HG02763 (cell line): ENCODE results near the gene NELL1.
"Not testable (repeated sequence)": the region's sequence is repeated elsewhere in the genome, so short reads cannot be mapped to it uniquely, and the experiment has no call there.

Source experiments
- ATAC-seq: cut with Tn5 transposase; IDR thresholded peaks from one replicate; pipeline ENCODE4 v1.9.1; 2021; ENCODE audit warnings: mild to moderate bottlenecking, moderate library complexity; ENCODE audit not compliant: unreplicated experiment

The NELL1 gene

GRCh38 chr11:21174781-21175180 is 505.4 kb downstream of the NELL1 start:
- ATAC-seq: no peak

- no peak for ATAC-seq
These were observed 508.0 kb downstream of the NELL1 start for GRCh38 chr11:21177379-21177778.

GRCh38 chr11:21179770-21180169 is 510.4 kb downstream of the NELL1 start:
- ATAC-seq: no peak

- ATAC-seq: no peak
These were observed 510.8 kb downstream of the NELL1 start for GRCh38 chr11:21180182-21180581.

DNA sequence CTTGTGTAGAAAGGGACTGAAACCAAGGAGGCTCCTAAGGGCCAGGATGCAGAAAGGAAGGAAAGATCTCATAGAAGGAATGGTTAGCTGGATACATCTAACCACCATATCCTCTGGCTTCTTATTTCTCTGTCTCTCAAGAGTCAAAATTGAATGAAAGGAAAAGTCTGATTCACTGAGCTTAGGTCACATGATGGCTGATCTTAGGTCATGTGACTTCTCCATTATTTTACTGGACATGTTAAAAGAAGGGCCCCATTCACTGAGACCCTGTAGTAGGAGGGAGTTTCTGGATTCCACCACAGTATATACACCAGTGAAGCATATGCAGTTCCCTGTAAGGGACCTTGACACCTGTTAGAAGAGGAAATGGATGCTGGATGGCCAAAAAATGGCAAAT is 516.6 kb downstream of the NELL1 start:
- no peak for ATAC-seq

DNA sequence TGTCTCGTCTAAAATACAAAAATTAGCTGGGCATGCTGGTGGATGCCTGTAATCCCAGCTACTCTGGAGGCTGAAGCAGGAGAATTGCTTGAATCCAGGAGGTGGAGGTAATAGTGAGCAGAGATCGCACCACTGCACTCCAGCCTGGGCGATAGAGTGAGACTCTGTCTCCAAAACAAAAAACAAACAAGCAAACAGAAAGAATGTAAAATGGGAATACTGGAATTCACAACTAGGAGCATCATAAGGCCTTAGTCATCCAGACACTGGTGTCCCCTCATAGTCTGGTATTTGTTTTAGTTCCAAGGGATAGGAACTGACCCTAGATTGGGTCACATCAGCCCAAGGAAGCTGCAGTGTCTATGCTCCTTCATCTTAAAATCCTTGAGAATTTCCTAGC is 520.8 kb downstream of the NELL1 start:
- no peak for ATAC-seq

GRCh38 chr11:21195995-21196394 is 526.6 kb downstream of the NELL1 start:
- ATAC-seq: no peak

- ATAC-seq: no peak
These were observed 529.1 kb downstream of the NELL1 start for GRCh38 chr11:21198498-21198897.

DNA sequence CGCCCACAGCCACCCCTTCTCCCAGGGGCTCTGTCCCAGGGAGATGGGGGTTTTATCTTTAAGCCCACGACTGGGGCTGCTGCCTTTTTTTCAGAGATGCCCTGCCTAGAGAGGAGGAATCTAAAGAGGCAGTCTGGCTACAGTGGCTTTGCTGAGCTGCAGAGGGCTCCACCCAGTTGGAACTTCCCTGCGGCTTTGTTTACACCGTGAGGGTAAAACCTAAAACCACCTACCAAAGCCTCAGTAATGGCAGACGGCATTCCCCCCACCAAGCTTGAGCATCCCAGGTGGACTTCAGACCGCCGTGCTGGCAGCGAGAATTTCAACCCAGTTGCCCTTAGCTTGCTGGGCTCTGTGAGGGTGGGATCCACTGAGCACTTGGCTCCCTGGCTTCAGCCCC is 535.8 kb downstream of the NELL1 start:
- no peak for ATAC-seq

DNA sequence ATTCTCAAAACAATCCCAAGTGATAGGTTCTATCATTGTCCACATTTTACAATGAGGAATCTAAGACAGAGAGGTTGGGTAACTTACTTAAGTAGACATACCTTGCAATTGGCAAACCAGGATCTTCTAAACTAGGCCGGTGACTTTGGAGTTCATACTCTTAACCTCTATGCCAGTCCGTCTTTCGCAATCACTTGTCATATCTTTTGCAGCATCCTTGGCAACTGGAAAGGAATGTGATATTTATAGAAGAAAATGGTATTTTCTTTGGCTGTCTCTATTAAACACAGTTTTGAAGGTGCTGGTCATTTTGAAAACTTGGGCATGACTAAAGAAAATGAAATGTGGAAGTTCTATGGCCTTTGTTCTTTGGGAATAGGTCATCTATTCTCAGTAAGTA is 556.5 kb downstream of the NELL1 start:
- no peak for ATAC-seq

DNA sequence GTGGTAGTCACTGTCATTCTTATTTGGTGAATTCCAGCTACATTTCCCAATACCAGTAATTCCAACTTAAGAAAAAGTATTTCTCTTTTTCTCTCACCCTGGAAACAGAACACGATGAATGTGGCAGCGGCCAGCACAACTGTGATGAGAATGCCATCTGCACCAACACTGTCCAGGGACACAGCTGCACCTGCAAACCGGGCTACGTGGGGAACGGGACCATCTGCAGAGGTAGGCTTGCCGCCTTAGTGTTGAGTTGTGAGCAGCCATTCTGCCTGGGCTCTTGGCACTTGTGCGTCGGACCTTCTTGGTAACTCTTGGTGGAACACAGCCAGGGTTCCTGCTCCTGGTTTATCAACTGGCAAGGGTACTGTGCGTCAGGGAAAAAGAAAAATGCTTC is 559.8 kb downstream of the NELL1 start:
- ATAC-seq: no peak

DNA sequence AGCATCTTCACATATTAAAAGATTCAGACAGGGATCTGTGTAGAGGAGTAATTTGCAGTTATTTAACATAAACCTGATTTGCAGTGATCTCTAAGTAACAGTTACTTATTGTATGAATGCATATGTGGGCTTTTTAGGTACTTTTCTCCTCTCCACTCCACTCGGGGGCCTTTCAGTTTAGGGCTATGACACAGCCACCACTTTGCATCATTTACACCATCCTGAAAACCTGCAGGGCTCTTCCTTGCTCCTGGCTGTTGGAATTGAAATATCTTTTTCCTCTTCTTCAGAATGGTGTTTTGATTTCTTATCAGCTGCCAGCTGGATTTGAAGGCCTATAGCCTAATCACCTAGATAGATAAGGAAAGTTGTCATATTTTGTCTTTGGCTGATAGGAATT is 580.8 kb downstream of the NELL1 start:
- no peak for ATAC-seq

- ATAC-seq: no peak
These were observed 584.7 kb downstream of the NELL1 start for GRCh38 chr11:21254055-21254454.

DNA sequence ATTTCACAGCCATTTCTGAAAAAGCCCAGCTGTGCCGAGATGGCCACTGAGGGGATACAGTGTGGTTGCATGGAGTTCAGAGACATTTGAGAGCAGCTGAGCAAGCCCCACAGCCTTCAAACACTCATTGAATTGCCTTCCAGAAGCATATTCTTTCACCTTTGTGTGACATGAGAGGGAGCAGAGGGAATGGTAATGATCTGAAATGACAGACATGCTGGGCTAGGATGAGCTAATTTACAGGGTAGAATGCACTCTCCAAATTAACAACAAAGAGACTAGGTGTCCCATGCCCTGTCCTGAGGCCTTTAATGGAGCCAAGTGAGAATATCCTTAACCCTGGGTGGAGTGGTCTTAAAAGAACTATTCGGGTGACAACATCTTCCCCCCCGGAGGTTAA is 585.4 kb downstream of the NELL1 start:
- ATAC-seq: no peak

DNA sequence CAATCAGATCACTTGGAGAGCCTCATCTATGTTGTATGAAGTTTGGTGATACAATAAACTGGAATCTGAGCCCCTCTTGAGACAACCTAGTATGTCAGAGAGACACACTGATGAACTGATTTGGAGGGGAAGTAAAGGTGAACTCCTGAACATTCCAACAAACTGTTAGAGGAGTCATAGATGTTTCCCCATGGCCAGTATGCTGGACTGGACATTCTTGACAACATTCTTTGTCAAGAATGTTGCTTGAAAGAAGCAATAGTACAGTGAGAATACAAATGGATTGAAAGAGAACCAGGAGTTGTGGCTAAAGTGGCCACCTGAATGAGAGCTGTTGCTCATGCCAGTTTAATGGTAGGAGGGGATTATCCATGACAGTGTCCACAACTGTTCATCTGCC is 588.1 kb downstream of the NELL1 start:
- no peak for ATAC-seq

DNA sequence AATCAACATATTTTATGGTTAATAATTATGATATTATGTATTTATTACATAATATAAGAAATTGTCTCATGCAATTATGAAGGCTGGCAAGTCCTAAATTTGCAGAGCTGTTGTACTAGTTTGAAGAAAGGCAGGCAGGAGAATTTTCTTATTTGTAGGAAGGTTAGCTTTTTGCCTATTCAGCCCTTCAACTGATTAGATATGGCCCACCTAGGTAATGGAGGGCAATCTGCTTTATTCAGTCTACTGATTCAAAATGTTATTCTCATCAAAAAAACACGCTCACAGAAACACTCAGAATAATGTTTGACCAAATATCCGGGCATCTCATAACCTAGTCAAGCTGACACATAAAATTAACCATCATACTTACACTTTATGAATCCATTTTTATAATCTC is 589.0 kb downstream of the NELL1 start:
- ATAC-seq: no peak

DNA sequence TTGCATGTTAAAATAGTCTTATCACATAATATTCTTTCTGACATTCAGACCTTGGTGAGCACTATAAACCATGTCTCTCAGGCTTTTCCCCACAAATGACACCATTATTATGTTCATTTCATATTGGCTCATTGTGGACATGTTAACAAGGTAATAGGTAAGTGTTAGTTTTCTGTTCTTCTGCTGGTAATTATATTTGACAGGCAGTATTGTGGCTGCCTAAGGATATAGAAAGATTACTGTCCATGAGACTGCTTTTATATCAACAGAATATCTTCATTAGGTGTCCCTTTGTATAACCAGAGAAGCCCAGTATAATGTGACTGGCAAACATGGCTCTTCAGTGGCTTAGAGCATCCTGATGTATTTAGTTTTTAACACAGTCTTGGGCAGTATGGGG is 590.7 kb downstream of the NELL1 start:
- ATAC-seq: no peak

DNA sequence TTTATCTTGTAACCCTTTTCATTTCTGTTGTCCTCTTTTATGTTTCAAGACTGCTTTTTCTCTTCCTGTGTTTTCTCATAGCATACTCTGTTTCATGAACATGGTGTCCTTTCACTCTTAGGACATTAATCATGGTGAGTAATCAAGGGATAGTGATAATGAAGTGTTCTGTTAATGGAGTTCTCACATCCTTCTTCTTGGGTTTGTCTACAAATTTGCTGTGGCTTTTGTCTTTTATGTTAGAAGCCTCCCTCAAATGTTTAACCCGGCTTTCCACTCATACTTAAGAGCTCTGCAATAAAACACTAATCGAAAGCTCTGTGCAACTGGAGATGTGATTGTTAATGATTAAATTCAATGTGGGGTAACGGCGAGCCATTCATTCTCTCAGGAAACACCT is 593.6 kb downstream of the NELL1 start:
- ATAC-seq: no peak

- ATAC-seq: no peak
These were observed 594.7 kb downstream of the NELL1 start for GRCh38 chr11:21264125-21264524.

GRCh38 chr11:21268036-21268435 is 598.6 kb downstream of the NELL1 start:
- no peak for ATAC-seq

DNA sequence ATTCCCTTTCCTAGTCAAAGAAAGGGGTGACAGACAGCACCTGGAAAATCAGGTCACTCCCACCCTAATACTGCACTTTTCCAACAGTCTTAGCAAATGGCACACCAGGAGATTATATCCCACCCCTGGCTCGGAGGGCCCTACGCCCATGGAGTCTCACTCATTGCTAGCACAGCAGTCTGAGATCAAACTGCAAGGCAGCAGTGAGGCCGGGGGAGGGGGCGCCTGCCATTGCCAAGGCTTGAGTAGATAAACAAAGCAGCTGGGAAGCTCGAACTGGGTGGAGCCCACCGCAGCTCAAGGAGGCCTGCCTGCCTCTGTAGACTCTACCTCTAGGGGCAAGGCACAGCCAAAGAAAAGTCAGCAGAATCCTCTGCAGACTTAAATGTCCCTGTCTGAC is 602.8 kb downstream of the NELL1 start:
- not testable (repeated sequence) for ATAC-seq

- no peak for ATAC-seq
These were observed 609.5 kb downstream of the NELL1 start for GRCh38 chr11:21278840-21279239.

- no peak for ATAC-seq
These were observed 615.7 kb downstream of the NELL1 start for GRCh38 chr11:21285104-21285503.

DNA sequence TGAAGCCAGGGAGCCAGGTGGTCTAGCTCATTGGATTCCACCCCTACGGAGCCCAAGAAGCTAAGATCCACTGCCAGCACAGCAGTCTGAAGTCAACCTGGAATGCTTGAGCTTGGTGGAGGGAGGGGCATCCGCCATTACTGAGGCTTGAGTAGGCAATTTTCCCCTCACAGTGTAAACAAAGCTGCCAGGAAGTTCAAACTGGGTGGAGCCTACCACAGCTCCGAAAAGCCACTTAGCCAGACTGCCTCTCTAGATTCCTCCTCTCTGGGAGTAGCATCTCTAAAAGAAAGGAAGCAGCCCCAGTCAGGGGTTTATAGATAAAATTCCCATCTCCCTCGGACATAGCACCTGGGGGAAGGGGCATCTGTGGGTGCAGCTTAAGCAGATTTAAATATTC is 620.3 kb downstream of the NELL1 start:
- no peak for ATAC-seq
